ENCODE measurements around the gene ARRDC3.
"Not testable (repeated sequence)": the region's sequence is repeated elsewhere in the genome, so short reads cannot be mapped to it uniquely, and the experiment has no call there.

ARRDC3 gene

DNA sequence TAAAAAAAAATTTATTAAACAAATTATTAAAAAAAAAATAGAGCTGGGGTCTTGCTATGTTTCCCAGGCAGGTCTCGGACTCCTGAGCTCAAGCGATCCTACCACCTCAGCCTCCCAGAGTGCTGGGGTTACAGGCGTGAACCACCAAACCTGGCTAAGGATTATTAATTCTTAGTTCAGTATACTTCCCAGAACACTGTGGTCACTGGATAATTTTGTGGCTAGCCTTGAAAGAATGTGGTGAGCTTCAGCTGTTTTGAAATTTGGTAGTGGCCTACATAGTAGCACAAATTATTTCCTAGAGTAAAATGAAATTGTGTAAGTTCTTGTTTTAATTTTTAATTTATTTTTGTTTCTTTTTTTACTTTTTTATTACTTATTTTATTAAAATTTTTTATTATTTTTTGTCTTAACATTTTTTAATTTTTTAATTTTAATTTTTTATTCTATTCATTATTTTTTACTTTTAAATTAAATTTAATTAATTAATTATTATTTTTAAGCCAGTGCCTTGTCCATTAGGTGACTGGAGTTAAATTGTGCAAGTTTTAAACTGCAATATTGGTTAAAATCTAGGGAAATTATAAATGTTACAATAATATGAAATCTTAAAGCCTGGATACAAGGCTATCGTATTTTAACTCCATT, 23.0 kb downstream of the ARRDC3 start:
- DNase-seq (ENCODE audit: low read depth in 2 of 2), result no peak

DNA sequence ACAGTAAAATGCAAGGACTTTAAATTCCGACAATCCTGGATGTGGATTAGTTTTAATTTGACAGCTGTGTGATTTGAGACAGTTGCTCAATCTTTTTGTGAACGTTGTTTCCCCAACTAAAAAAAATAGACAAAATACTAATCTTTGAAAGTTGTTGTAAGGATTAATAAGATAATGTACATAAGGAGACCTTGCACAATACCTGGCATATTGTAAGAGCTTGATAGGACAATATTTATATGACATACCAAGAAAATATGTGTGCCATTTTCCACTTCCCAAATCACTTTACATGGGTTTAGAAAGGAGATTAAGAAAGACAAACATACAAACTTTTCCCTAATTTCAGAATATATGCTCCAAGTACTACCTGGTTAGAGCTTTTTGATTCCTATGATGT, 25.3 kb downstream of the ARRDC3 start:
- DNase-seq (ENCODE audit: low read depth in 2 of 2), result no peak

DNA sequence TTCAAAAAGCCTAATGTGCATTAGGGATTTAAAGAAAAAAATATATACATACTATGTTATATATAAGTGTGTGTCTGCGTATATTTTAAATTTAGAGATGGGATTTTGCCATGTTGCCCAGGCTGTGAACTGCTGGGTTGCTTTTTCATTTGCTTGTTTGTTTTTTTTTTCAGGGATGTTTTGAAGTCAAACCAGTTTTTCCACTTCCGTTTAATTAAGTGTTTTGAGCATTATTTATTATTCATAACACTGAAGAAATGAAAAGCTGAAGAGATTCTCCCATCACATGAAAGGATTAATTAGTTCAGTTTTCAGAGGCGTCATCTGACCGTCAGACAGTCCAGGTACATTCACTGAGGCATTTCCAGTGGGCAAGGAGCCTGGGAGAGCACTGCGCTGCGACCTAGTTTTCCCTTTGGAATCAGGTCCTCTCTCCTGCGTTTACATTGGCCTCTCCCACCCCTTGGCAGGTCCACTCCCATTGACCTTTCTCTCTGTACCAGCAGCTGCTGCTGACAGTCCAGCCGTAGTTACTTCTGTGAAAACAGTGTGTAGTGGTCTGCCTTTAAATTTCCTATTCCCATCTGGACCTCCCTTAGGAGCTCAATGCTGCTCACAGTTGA, 26.0 kb downstream of the ARRDC3 start:
- DNase-seq (ENCODE audit: low read depth in 2 of 2), result no peak

DNA sequence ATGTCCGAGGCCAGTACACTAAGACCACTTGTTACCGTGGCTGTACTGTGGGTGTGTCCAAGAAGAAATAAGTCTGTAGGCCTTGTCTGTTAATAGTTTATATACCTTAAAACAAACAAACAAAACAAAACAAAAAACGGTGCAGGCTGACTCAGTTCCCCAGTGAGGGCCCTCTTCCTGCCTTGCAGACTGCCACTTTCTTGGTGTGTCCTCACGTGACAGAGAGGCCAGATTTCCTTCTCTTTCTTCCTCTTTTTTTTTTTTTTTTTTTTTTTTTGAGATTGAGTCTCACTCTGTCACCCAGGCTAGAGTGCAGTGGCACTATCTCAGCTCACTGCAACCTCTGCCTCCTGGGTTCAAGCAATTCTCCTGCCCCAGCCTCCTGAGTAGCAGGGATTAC, 28.2 kb downstream of the ARRDC3 start:
- not testable (repeated sequence) for DNase-seq (ENCODE audit: low read depth in 2 of 2)

- DNase-seq (ENCODE audit: low read depth in 2 of 2), result no peak
These were observed 30.1 kb downstream of the ARRDC3 start for GRCh38 chr5:91352831-91353695.

GRCh38 chr5:91345461-91345860, 37.7 kb downstream of the ARRDC3 start:
- DNase-seq (ENCODE audit: low read depth in 2 of 2), result no peak

GRCh38 chr5:91344661-91345200, 38.4 kb downstream of the ARRDC3 start:
- DNase-seq (ENCODE audit: low read depth in 2 of 2), result not testable (repeated sequence)

- no peak for DNase-seq (ENCODE audit: low read depth in 2 of 2)
These were observed 39.2 kb downstream of the ARRDC3 start for GRCh38 chr5:91343916-91344315.

DNA sequence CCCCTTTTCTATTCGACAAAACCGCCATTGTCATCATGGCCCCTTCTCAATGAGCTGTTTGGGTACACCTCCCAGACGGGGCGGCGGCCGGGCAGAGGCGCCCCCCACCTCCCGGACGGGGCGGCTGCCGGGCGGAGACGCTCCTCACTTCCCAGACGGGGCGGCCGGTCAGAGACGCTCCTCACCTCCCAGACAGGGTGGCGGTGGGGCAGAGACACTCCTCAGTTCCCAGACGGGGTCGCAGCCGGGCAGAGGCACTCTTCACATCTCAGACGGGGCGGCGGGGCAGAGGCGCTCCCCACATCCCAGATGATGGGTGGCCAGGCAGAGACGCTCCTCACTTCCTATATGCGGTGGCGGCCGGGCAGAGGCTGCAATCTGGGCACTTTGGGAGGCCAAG, 40.2 kb downstream of the ARRDC3 start:
- not testable (repeated sequence) for DNase-seq (ENCODE audit: low read depth in 2 of 2)

GRCh38 chr5:91341154-91341553, 42.0 kb downstream of the ARRDC3 start:
- no peak for DNase-seq (ENCODE audit: low read depth in 2 of 2)

DNA sequence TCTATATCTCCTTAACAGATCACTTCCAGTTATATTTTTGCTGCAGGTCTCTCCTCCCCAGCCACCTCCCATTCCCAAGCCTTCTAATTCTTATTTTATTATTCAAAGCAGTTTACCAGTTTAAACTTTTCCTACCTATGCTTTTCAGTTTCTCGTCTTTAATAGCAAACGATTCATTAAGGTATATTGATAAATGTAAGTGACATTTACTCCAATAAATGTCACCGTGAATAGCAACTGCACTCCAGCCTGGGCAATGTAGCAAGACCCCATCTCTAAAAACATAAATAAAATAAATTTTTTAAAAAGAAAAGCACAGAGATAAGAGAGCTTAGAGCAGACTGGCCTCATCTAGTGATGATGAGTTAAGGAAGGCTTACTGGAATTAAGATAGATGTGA, 42.6 kb downstream of the ARRDC3 start:
- DNase-seq (ENCODE audit: low read depth in 2 of 2), result no peak

DNA sequence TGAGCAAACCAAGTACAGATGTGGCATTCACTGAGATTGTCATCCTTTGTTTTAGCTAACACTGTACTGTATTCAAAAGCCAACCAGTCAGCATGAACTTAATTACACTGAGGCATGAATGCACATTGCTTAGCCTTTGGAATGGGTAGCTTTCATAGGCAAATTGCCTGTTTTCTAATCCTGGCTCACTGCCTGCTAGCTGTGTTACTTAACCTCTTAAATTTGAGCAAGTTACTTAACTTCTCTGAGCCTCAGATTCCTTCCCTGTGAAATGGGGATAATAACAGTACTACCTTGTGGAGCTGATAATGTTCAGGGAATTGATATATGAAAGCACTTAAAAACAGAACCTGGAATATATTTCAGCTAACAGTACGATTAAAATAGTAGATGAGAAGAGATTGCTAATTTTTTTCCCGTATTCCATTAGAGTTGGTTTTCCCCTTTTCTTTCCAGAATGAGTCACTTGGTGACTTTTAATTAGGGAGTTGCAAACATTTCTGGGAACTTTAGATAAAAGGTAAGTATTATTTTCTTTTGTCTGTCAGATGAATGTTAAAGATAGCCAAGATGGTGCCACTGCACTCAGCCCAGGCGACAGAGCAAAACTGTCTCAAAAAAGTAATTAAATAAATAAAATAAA, 43.9 kb downstream of the ARRDC3 start:
- no peak for DNase-seq (ENCODE audit: low read depth in 2 of 2)

DNA sequence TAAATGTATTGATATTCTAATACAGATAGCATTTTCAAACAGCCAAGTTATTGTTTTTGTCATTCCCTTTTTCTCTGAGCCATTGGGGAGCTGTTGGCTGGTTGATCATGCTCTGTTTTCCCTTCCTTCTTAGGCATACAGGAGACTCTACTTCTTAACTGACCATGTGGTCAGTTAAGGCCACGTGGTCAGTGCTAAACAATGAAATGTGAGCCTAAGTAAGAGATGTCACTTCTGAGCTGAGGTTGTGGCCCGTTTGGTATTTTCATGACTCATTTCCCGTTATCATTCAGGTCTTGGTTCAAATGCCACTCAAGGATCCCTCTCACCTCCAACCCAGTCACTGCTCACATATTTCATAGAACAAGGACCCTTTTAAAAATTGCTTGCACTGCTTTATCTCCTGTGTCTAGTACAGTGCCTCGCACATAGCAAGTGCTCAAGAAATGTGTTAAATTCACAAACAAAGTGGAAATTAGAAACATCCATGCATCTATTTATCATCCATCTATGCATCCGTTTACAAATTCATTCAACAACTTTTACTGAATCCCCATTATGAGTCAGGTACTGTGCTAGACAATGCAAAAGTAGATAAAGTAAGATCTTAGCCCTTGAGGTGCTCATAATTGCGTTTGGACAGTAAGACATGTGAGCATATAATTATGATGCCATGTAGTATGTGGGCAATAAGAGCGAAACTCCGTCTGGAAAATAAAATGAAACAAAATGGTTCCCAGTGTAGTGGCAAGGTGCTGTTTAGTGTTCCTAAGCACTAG, 50.7 kb downstream of the ARRDC3 start:
- no peak for DNase-seq (ENCODE audit: low read depth in 2 of 2)

DNA sequence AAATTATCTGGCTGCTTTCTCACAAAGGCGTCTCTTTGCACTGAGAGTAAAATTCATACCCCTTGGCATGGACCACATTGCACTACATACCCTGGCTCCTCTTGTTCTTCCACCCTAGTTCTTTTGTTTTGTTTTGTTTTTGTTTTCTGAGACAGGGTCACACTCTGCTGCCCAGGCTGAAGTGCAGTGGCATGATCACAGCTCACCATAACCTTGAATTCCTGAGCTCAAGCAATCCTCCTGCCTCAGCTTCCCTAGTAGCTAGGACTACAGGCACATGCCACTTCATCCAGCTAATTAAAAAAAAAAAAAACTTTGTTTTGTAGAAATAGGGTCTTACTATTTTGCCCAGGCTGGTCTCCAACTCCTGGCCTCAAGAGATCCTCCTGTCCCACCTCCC, 51.4 kb downstream of the ARRDC3 start:
- DNase-seq (ENCODE audit: low read depth in 2 of 2), result no peak

GRCh38 chr5:91329283-91329682, 53.8 kb downstream of the ARRDC3 start:
- DNase-seq (ENCODE audit: low read depth in 2 of 2), result no peak

DNA sequence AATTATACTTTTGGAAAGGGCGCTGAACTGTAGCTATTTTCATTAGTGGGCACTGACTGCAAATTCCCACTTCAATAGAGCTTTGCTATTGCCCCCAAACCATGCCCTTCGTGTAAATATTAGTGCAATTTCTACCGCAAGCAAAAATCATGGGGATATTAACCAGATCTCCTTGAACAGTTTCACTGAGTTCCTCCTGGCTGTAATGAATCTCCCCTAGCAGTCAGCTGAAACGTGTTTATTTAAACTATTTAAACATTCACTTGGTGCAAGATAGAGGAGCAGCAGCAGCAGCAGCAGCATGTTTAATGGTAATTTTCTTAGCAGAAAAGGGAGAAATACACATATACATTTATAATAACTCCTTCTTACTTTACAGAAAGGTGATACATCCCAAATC, 54.4 kb downstream of the ARRDC3 start:
- no peak for DNase-seq (ENCODE audit: low read depth in 2 of 2)

DNA sequence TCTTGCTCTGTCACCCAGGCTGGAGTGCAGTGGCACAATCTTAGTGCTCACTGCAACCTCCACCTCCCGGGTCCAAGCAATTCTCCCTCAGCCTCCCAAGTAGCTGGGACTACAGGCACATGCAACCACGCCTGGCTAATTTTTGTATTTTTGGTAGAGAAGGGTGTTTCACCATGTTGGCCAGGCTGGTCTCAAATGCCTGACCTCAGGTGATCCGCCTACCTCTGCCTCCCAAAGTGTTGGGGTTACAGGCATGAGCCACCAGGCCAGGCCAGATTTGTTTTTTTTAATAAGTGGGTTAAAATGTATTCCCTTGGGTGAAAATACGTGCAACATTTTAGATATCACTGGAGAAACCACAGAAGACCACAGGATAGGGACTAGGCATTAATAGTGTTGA, 60.1 kb downstream of the ARRDC3 start:
- DNase-seq (ENCODE audit: low read depth in 2 of 2), result not testable (repeated sequence)

DNA sequence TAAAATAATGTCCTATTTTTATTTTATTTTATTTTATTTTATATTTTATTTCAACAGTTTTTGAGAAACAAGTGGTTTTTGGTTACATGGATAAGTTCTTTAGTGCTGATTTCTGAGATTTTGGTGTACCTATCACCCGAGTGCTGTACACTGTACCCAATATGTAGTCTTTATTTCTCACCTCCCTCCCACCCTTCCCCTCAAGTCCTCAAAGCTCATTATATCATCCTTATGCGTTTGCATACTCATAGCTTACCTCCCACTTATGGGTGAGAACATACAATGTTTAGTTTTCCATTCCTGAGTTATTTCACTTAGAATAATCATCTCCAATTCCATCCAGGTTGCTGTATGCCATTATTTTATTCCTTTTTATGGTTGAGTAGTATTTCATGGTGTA, 63.5 kb downstream of the ARRDC3 start:
- DNase-seq (ENCODE audit: low read depth in 2 of 2), result no peak

GRCh38 chr5:91318724-91319123, 64.4 kb downstream of the ARRDC3 start:
- no peak for DNase-seq (ENCODE audit: low read depth in 2 of 2)

Measured in fibroblast of skin of left quadriceps (primary cell).